GM06990 (cell line): ENCODE measurements around the gene NEURL2.

Source experiments
- DNase-seq: peaks from one replicate; pipeline ENCODE4 v3.0.0-alpha.2; 2011; ENCODE audit not compliant: insufficient read length; ENCODE audit errors: extremely low read depth
- H3K27me3 ChIP-seq: replicated peaks from 2 replicates; pipeline ENCODE4 v1.6.0; 2011; ENCODE audit warnings: low read length; ENCODE audit not compliant: control insufficient read depth, insufficient read depth
- H3K36me3 ChIP-seq: 2 replicates; pipeline ENCODE4 v1.5.1; 2011; ENCODE audit warnings: low read length; ENCODE audit not compliant: control insufficient read depth, insufficient read depth
- H3K4me3 ChIP-seq: replicated peaks from 2 replicates; pipeline ENCODE4 v1.5.1; 2011; ENCODE audit warnings: low read depth, mild to moderate bottlenecking, control low read depth, low read length
- TF ChIP-seq, protein P1 (sequence below): IDR thresholded peaks from 2 replicates; pipeline ENCODE4 v1.5.1; 2011; ENCODE audit warnings: low read length, control low read depth, mild to moderate bottlenecking, inconsistent platforms; ENCODE audit not compliant: insufficient read depth, poor library complexity, severe bottlenecking

NEURL2 gene

DNA sequence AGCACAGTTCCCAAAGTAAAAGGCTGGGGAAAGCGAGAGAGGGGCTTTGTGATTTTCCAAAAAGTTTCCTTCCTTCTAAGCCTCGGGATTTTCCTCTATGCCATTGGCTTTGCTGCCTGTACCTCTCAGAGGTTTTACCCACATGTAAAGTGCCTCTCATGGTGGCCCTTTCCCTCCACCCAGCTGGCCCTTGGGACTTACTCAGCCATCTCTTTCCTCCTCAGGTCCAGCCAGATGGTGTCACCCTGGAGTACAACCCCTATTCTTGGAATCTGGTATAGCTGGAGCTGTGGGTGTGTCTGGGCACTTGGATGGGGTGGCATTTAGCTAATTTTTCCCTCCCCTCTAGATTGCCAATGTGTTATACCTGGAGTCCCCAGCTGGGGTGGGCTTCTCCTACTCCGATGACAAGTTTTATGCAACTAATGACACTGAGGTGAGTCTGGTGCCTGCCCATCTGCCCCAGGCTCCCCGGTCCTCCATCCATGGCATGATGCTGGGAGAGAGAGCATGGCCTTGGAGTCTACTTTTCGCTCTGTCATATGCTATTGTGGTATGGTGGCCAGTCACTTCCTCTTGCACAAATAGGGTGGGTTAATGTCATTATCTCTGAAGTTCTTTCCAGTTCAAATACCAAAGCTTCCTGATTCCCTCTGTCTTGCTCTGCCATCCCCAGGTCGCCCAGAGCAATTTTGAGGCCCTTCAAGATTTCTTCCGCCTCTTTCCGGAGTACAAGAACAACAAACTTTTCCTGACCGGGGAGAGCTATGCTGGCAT, 1.2 kb upstream of the NEURL2 start:
- Histone ChIP-seq H3K4me3 (peak overlapping the region; percentile 80), H3K36me3 (peaks cover 19% of the 10 kb centered on the region), H3K27me3 (no peaks in the 10 kb centered on the region)
- TF ChIP-seq, protein P1, sequence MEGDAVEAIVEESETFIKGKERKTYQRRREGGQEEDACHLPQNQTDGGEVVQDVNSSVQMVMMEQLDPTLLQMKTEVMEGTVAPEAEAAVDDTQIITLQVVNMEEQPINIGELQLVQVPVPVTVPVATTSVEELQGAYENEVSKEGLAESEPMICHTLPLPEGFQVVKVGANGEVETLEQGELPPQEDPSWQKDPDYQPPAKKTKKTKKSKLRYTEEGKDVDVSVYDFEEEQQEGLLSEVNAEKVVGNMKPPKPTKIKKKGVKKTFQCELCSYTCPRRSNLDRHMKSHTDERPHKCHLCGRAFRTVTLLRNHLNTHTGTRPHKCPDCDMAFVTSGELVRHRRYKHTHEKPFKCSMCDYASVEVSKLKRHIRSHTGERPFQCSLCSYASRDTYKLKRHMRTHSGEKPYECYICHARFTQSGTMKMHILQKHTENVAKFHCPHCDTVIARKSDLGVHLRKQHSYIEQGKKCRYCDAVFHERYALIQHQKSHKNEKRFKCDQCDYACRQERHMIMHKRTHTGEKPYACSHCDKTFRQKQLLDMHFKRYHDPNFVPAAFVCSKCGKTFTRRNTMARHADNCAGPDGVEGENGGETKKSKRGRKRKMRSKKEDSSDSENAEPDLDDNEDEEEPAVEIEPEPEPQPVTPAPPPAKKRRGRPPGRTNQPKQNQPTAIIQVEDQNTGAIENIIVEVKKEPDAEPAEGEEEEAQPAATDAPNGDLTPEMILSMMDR, result no peak
- no peak for DNase-seq

DNA sequence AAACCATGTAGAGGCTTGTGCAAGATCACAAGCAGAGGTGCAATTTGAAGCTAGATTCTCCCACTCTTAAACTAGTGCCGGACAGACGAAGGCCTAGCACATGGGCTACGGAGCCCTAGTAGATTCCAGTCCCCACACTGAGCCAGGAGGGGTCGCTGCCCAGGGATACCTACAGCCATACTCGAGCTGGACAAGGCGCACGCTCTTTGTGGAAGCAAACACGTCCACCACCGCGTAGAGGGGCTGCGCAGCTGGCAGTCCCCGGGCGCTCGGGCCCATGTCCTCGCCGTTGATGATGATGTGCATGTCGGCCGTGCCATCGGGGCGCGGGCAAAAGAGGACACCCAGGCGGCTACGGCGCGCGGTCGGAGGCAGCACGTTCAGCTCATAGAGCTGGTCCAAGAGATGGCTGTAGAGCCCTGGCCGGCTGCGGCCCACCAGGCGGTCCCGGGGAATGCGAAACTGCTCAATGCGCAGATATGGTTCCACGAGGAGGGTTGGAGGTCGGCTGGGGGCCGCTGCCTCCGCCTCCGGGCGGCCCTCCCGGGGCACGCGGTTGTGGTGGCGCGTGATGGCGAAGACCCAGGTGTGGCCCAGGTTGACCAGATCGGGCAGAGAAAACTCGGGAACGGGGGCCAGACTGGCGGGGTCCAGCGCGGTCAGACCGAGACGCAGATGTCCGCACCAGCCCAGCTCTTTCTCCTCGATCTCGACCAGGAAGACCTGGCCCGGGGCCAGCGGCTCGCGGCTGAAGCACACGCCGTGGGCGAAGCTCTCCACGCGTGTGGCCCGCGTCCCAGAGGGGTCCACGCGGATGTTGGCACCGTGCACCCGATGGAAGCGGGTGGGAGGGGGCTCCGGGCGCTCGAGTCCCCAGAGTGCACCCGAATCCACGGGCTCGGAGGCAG, 677 bp downstream of the NEURL2 start:
- peak overlapping the region; percentile 80 for H3K4me3 ChIP-seq
- peak; percentile 65 for DNase-seq
- no peaks in the 10 kb centered on the region for H3K27me3 ChIP-seq
- peaks cover 18% of the 10 kb centered on the region for H3K36me3 ChIP-seq
- TF ChIP-seq, protein P1, result peak; percentile 41

DNA sequence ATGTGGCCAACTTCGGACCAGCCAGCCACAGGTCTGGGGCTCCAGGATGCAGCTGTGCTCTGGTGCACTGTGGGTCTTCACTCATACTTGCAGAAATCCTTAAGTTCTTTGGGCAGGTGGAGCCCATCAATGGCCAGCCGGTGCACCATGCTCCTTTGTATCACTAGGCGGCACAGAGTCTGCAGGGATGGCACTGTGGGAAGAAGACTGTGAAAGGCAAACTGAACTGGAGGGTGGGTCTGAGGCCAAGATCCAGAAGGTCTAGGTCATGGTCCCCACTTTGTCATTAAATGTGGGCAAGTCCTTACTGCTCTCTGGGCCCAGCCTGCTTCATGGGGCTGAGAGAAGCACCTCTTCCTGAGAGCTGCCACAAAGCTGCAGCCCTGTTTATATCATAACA, 2.3 kb downstream of the NEURL2 start:
- no peak for DNase-seq
- no peak overlapping the region for H3K4me3 ChIP-seq
- H3K36me3 ChIP-seq, result peaks cover 11% of the 10 kb centered on the region
- H3K27me3 ChIP-seq, result no peaks in the 10 kb centered on the region
- TF ChIP-seq, protein P1, result no peak

DNA sequence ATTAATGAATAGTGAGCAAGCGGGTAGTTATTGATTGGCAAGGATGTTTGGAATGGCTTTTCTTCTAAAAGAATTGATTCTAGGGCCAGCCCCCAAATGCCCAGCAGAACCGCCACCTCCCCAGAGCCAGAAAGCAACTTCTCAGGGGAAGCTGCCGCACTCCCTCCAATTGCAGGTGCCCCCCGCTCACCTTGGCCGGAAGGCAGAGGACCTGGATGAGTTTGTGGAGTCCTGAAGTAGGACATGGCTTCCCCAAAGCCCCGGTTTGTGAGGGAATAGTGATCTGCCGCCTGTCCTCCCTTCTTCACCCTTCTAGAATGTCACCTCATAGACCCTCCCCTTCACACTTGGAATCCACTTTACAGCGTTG, 3.7 kb downstream of the NEURL2 start, which contains the start of gene SPATA25:
SPATA25 (minus strand) TSS at position 277 of the 370 bp plus-strand sequence; CDS start at position 245, 32 bp downstream.
- DNase-seq, result no peak
- no peaks in the 10 kb centered on the region for H3K27me3 ChIP-seq
- no peak within 1 kb of the TSS for H3K4me3 ChIP-seq
- peaks cover 18% of the 10 kb centered on the region for H3K36me3 ChIP-seq
- TF ChIP-seq, protein P1, result no peak

DNA sequence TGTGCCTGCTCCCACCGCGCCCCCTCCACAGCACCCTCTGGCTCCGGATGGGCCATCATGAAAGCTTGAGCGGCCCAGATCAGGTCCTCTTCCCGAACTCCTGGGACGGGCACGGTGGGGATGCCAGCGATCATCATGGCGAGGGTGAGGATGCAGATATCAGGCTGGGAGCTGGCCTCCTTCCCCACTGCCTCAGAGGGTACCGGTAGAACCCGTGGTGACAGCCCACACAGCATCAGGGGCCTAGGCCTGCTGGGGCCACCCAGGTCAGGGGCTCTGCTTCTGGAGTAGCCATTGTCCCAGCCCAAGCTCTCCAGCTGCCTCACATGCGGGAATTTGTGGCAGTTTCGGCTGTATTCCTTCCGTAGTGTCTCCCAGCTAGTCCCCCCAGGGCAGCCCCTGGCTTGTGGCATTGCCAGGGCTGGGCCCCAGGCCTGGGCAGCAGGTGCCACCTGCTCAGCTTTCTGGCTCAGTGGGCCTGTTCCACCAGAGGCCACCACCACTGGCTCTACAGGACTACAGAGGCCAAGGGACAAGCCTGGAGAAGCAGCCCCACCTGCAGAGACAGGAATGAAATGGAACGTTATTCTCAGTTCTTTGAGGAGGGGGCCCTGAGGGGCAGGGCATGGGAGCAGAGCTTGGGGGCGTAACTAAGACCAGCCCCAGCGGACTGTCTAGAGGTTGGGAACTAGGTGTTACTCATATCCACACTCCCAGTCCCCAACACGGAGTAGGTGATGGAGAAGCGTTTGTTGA, 4.2 kb downstream of the NEURL2 start:
- Histone ChIP-seq H3K4me3 (no peak overlapping the region), H3K27me3 (no peaks in the 10 kb centered on the region), H3K36me3 (peaks cover 18% of the 10 kb centered on the region)
- DNase-seq, result no peak
- TF ChIP-seq, protein P1, result no peak
